Body of pancreas (tissue), 4 donors: ENCODE measurements around the gene ITGA4.

Source experiments
- CTCF ChIP-seq, 7 experiments: fragments of 450-650 bp in 4 of 7; fragments of 200-600 bp in 3 of 7; sonication (generic) in 3 of 7; IDR thresholded peaks; one replicate each; pipeline ENCODE4 v1.5.1; 2016 to 2019; ENCODE audit warnings: antibody characterized with exemption in 7 of 7
- POLR2A ChIP-seq, 3 donors: fragments of 450-650 bp; IDR thresholded peaks; one replicate each; pipeline ENCODE4 v1.6.1; 2016; ENCODE audit warnings: antibody characterized with exemption in 3 of 3, mild to moderate bottlenecking in 2 of 3

GRCh38 chr2:181421464-181421863, 35.7 kb upstream of the ITGA4 start:
- TF ChIP-seq CTCF (IDR thresholded peaks at IDR 0.05) (no peak), POLR2A (IDR thresholded peaks at IDR 0.05) (no peak)
